KMS-11 (cell line): ENCODE data around the gene CTU2.

Experiments
- H2AFZ ChIP-seq: fragments of 200-600 bp; sonication (generic); 2 replicates; pipeline ENCODE4 v1.6.1; 2016; ENCODE audit warnings: antibody characterized with exemption, mixed run types, low read depth
- H3K27ac ChIP-seq: fragments of 200-600 bp; sonication (generic); 2 replicates; pipeline ENCODE4 v1.6.1; 2016; ENCODE audit warnings: mild to moderate bottlenecking, mixed run types
- H3K27me3 ChIP-seq: fragments of 200-600 bp; sonication (generic); 2 replicates; pipeline ENCODE4 v1.6.1; 2017; ENCODE audit warnings: mild to moderate bottlenecking, low read depth, mixed run types, moderate library complexity; ENCODE audit not compliant: insufficient read depth
- H3K36me3 ChIP-seq: fragments of 200-600 bp; sonication (generic); 2 replicates; pipeline ENCODE4 v1.6.1; 2017; ENCODE audit warnings: mild to moderate bottlenecking, mixed run types; ENCODE audit not compliant: insufficient read depth
- H3K4me1 ChIP-seq: fragments of 200-600 bp; sonication (generic); 2 replicates; pipeline ENCODE4 v1.6.1; 2016; ENCODE audit warnings: mild to moderate bottlenecking, low read depth, mixed run types; ENCODE audit not compliant: poor library complexity, severe bottlenecking
- H3K4me2 ChIP-seq: fragments of 200-600 bp; sonication (generic); 2 replicates; pipeline ENCODE4 v1.7.0; 2016; ENCODE audit warnings: mild to moderate bottlenecking, mixed run types
- H3K4me3 ChIP-seq: fragments of 200-600 bp; sonication (generic); IDR thresholded peaks from 2 replicates; pipeline ENCODE4 v1.6.1; 2017; ENCODE audit warnings: low read depth, low read length, mixed read lengths; ENCODE audit not compliant: insufficient read depth
- H3K79me2 ChIP-seq: fragments of 200-600 bp; sonication (generic); 2 replicates; pipeline ENCODE4 v1.6.1; 2016; ENCODE audit warnings: low read depth, mixed run types; ENCODE audit not compliant: insufficient read depth
- H3K9ac ChIP-seq: fragments of 200-600 bp; sonication (generic); 2 replicates; pipeline ENCODE4 v1.6.1; 2016; ENCODE audit warnings: mild to moderate bottlenecking, mixed run types
- H4K20me1 ChIP-seq: fragments of 200-600 bp; sonication (generic); 2 replicates; pipeline ENCODE4 v1.6.1; 2016; ENCODE audit warnings: mild to moderate bottlenecking, mixed run types; ENCODE audit not compliant: insufficient read depth
- TF ChIP-seq, protein P1 (sequence below): fragments of 200-600 bp; sonication (generic); conservative IDR thresholded peaks from 2 replicates; pipeline ENCODE4 v1.6.1; 2017; ENCODE audit warnings: low read depth, mild to moderate bottlenecking, antibody characterized with exemption, low read length, moderate library complexity, mixed read lengths

Gene CTU2

DNA sequence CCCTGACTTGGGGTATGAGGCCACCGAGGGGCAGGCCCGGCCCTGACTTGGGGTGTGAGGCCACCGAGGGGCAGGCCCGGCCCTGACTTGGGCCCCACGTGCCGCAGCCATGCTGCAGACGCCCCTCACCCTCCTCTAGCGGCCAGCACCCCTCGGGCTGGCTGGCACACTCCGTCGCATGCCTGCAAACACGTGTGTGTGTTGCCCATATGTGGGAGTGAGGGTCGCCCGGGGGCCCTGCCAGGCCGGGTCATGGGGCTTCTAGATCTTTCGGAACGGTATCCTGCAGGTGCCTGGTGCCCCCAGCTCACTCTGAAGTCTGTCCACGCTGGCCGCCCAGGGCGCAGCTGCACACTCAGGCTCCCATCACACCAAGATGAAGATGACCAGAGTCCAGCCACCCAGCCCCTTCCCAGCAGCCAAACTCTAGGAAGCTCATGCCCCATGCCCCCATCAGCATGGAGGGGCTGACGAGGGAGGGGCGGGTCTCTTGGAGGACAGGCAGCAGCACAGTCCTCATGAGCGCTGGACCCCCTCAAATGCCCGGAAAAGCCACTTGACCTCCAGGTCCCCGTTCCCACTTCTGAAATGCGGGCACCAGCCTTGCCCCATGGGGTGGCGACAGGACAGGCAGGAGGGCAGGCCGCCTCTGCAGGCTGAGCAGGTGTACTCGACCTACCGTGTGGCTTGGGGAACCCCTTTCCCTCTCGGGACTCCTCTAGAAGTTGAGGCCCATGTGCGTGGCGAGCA lies 33.8 kb downstream of the CTU2 start:
- Histone ChIP-seq H2AFZ (no peak overlapping the region), H3K9ac (no peak overlapping the region), H3K4me3 (no peak overlapping the region), H3K27ac (no peak overlapping the region), H4K20me1 (peaks cover 3% of the 10 kb centered on the region; the same call in 1 of the 2 replicates), H3K36me3 (no peaks in the 10 kb centered on the region), H3K4me2 (no peak overlapping the region), H3K4me1 (no peaks in the 10 kb centered on the region), H3K27me3 (no peaks in the 10 kb centered on the region), H3K79me2 (peaks cover 5% of the 10 kb centered on the region; the same call in 1 of the 2 replicates)
- TF ChIP-seq, protein P1, sequence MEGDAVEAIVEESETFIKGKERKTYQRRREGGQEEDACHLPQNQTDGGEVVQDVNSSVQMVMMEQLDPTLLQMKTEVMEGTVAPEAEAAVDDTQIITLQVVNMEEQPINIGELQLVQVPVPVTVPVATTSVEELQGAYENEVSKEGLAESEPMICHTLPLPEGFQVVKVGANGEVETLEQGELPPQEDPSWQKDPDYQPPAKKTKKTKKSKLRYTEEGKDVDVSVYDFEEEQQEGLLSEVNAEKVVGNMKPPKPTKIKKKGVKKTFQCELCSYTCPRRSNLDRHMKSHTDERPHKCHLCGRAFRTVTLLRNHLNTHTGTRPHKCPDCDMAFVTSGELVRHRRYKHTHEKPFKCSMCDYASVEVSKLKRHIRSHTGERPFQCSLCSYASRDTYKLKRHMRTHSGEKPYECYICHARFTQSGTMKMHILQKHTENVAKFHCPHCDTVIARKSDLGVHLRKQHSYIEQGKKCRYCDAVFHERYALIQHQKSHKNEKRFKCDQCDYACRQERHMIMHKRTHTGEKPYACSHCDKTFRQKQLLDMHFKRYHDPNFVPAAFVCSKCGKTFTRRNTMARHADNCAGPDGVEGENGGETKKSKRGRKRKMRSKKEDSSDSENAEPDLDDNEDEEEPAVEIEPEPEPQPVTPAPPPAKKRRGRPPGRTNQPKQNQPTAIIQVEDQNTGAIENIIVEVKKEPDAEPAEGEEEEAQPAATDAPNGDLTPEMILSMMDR, result no peak

DNA sequence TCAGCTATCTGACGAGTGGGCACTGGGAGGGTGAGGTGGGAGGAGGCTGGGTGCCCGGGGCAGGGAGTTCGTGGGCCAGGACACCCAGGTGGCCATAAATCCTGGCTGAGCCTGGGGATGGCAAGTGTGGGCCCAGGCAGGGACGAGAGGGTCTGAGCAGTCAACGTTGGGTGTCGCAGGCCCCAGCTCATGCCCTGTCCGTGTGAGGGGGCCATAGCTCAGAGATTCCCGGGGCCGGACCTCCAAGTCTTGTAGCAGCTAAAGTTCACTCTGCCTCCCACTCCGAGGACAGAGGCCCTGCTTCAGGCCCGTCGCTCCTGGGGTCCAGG lies 34.4 kb downstream of the CTU2 start:
- Histone ChIP-seq H3K36me3 (no peaks in the 10 kb centered on the region), H3K9ac (no peak overlapping the region), H2AFZ (no peak overlapping the region), H4K20me1 (peaks cover 3% of the 10 kb centered on the region; the same call in 1 of the 2 replicates), H3K27ac (no peak overlapping the region), H3K4me2 (no peak overlapping the region), H3K4me1 (no peaks in the 10 kb centered on the region), H3K4me3 (no peak overlapping the region), H3K79me2 (peaks cover 5% of the 10 kb centered on the region; the same call in 1 of the 2 replicates), H3K27me3 (no peaks in the 10 kb centered on the region)
- TF ChIP-seq, protein P1, result no peak

DNA sequence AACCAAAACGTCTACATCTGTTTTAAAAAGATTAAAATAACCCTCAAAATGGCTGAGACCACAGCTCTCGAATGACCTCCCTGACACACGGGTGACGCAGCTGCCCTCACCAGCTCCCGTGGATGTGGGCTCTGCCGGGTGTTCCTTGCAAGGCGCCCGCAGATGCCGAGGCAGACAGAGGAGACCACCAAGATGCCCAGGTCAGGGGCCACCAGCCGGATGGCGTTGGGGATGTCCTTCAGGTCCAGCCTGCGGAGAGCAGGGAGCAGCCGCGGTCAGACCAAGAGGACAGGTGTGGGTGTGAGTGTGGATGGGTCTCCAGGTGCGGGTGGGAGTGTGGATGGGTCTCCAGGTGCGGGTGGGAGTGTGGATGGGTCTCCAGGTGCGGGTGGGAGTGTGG lies 35.1 kb downstream of the CTU2 start:
- Histone ChIP-seq H3K27ac (no peak overlapping the region), H3K79me2 (peaks cover 5% of the 10 kb centered on the region; the same call in 1 of the 2 replicates), H3K4me1 (no peaks in the 10 kb centered on the region)

DNA sequence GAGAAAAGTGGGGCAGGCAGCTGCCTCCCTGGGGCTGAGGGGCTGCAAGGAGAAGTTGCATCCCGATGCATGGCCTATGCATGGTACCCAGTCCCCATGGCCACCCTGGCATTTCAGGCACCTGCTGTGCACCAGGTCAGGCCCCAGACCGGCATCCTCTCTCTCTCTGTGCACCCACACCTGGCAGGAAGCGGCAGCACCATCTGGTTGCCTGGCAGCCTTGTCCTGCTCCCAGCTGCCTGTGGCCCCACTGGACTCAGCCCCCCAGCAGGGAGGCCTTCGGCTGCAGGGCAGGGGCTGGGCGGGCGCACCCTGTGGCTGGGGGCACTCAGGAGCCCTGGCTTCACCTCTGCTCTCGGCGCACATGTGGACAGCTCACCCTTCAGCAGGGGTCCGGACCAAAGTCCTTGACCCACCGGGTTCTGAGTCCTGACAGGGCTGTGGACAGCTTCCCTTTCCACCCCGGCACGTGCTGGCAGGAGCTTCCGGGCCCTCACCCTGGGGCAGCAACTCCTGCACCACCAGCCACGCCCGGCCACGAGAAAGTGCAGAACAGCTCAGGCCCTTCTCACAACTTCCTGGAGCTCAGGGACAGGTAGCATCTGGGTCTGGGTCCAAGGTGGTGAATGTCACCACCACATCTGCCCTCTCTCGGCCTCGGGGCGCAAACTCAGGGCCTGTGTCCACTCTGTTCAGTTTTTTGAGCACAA lies 36.7 kb downstream of the CTU2 start:
- H3K27ac ChIP-seq, result no peak overlapping the region
- no peak overlapping the region for H3K9ac ChIP-seq
- no peaks in the 10 kb centered on the region for H3K27me3 ChIP-seq
- TF ChIP-seq, protein P1, result no peak
- H3K79me2 ChIP-seq, result peaks cover 17% of the 10 kb centered on the region; the same call in 1 of the 2 replicates
- no peaks in the 10 kb centered on the region for H3K36me3 ChIP-seq
- no peaks in the 10 kb centered on the region for H3K4me1 ChIP-seq
- H3K4me2 ChIP-seq, result no peak overlapping the region
- peaks cover 11% of the 10 kb centered on the region; the same call in 1 of the 2 replicates for H4K20me1 ChIP-seq
- H3K4me3 ChIP-seq, result no peak overlapping the region
- no peak overlapping the region for H2AFZ ChIP-seq

More for the DNA sequence above, 35.1 kb downstream of the CTU2 start:
- H3K4me3 ChIP-seq, result no peak overlapping the region
- H3K9ac ChIP-seq, result no peak overlapping the region
- H4K20me1 ChIP-seq, result peaks cover 3% of the 10 kb centered on the region; the same call in 1 of the 2 replicates
- H2AFZ ChIP-seq, result no peak overlapping the region
- H3K4me2 ChIP-seq, result no peak overlapping the region
- H3K36me3 ChIP-seq, result no peaks in the 10 kb centered on the region
- TF ChIP-seq, protein P1, result no peak
- no peaks in the 10 kb centered on the region for H3K27me3 ChIP-seq
